Liver (tissue), 3 donors: ENCODE data around the gene LSAMP.

Experiments
- CTCF ChIP-seq: fragments of 150-350 bp; IDR thresholded peaks from 2 replicates; pipeline ENCODE4 v1.5.1; 2017; ENCODE audit warnings: improper control_type of control experiment, low read depth, low read length; ENCODE audit not compliant: missing input control
- EGR1 ChIP-seq, 2 donors: IDR thresholded peaks; 2 replicates each; pipeline ENCODE4 v1.6.1; 2016 to 2018; ENCODE audit warnings: antibody characterized with exemption in 2 of 2, low read depth in 2 of 2
- ZBTB33 ChIP-seq: IDR thresholded peaks from 2 replicates; pipeline ENCODE4 v1.6.1; 2016; ENCODE audit warnings: antibody characterized with exemption
- TF ChIP-seq, protein P1 (sequence below): IDR thresholded peaks from 2 replicates; pipeline ENCODE4 v1.6.1; 2016; ENCODE audit warnings: antibody characterized with exemption
- donor health status: healthy.
- donor health status: healthy.

- no peak for TF ChIP-seq CTCF
- TF ChIP-seq, protein P1, sequence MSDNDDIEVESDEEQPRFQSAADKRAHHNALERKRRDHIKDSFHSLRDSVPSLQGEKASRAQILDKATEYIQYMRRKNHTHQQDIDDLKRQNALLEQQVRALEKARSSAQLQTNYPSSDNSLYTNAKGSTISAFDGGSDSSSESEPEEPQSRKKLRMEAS = no peak
- no peak for TF ChIP-seq ZBTB33
- no peak for TF ChIP-seq EGR1 (IDR thresholded peaks at IDR 0.05; ENCODE audit: low read depth in 2 of 2)
These were observed 672.3 kb downstream of the LSAMP start for GRCh38 chr3:115772951-115773350.
